ENCODE results near the gene MXI1. TPM values are rescaled to one million over a fixed set of nuclear protein-coding genes. Genes with fewer than 3 reads are reported as not detected.

The MXI1 gene
- total RNA-seq, 1 experiment from 2014 or later, result 2.6 TPM

DNA sequence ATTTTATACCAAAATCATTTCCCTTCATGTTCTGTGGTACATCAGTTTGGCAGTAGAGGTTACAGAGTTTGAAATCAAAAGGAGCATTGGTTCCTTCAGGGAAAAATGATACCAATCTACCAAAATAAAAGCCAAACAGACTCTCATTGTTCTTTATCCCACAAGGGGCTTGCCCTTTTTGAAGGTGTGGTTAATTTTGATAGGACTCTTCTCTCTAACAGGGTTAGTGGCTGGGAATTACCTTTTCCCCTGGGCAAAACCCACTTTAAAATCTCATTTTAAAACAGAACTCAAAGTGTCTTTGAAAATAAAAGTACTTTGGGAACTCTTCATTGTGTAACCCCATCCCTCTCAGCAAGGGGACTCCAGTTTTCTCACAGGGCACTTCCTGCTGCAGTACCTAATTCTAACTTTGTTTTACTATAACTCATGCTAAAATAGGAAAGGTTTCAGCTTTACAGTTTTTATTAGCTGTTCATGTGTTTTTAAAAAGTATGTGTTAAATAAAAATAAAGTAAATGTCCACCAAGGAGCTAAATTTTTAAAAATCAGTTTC lies 66.7 kb downstream of the MXI1 start:
- DNase-seq (ENCODE audit: low spot score), result no peak

DNA sequence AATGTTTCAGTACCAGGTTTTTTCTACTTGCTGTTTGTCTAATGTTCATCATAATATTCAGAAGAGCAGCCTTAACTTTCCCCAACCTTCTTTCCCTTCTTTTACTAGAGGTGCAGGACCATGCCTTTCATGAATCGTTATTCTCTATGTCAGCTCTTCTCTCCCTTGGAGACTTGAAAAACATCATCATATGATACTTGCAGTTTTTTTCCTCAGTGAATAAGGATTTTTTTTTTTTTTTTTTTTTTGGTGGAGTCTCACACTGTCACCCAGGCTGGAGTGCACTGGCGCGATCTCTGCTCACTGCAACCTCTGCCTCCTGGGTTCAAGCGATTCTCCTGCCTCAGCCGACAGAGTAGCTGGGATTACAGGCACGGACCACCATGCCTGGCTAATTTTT lies 67.2 kb downstream of the MXI1 start:
- no peak for DNase-seq (ENCODE audit: low spot score)

DNA sequence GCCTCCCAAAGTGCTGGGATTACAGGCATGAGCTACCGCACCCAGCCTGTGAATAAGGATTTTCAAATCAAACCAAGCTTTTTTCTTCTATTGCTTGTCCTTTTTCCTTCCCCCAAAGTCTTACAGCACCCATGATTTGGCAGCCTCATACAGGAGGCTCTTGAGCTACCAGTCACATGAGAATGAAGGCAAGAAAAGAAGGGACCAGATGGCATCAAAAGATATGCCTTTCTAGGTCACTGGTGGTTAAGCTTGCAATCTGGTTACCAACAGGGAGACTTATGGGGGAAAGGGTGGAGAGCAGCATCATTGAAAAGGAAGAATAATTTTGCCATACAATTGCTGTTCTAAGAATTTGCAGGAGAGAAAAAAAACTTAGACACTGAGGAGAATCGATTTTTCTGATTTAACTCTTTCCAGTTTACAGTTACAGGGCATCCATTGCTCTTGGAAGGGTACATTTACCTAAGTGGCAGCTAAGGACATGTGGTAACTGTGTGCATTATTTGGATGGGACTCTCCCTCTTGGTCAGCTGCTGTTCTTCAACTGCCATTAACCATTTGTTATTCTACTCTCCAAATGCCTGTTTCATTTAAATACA lies 67.8 kb downstream of the MXI1 start:
- no peak for DNase-seq (ENCODE audit: low spot score)

DNA sequence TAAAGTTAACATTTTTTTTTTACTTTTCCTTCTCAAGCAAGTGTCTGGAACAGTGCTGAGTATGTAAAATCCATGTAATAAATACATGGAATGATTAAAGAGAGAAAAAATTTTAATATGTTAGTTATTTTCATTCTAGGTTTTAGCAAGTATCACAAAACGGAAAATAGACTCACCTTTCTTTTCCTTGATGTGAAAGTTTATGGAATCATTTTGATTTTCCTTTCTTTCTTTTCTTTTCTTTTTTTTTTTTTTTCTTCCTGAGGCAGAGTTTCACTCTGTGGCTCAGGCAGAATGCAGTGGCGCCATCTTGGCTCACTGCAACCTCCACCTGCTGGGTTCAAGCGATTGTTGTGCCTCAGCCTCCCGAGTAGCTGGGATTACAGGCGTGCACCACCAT lies 69.2 kb downstream of the MXI1 start:
- DNase-seq (ENCODE audit: low spot score), result no peak

DNA sequence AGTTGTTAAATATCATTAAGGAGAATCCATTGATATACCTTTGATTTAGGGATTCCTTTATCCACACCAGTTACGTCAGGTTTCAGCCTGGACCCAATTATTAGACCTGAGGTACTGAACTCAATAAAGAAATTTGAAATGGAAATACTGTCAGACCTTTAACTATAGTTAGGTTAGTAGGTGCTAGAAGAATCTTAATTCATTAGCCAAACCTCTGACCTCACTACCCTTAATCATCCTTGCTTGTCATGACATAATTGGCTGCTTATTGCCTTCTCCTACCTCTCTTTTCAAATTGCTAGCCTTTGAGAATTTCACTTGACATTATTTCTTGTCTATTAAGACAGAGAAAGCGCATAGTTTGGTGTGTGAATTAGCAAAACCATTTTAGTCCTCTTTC lies 70.2 kb downstream of the MXI1 start:
- no peak for DNase-seq (ENCODE audit: low spot score)

DNA sequence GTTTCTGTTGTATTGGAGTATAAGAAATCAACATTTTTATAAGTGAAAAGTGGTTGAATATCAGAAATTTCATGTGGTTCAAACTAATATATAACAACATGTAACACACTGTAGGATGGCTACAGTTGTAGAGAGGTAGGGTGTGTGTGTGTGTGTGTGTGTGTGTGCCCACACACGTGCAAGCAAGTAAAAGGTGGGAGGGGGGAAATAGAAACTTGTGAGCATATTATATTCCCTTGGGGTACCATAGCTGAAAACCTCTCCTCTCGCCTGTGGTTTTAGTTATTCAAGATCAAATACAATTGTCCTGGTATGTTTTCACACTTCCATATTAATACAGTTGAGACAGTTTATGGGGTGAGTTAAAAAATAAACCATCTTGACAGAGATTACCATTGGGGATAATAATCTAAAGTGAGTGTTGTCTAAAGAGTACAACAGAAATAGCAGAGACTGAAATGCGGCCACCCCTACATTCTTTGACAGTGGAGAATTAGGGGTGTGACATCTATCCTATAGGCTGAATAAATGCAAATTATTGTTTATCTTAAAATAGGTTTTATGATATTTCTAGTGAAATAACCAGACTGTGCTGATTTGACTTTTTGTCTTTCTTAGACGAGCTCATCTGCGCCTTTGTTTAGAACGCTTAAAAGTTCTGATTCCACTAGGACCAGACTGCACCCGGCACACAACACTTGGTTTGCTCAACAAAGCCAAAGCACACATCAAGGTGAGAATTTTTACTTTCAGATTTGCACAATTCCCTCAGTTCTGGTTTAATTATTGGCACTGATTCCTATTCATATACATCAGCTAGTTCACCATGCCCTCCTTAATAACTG lies 71.4 kb downstream of the MXI1 start:
- DNase-seq (ENCODE audit: low spot score), result no peak

DNA sequence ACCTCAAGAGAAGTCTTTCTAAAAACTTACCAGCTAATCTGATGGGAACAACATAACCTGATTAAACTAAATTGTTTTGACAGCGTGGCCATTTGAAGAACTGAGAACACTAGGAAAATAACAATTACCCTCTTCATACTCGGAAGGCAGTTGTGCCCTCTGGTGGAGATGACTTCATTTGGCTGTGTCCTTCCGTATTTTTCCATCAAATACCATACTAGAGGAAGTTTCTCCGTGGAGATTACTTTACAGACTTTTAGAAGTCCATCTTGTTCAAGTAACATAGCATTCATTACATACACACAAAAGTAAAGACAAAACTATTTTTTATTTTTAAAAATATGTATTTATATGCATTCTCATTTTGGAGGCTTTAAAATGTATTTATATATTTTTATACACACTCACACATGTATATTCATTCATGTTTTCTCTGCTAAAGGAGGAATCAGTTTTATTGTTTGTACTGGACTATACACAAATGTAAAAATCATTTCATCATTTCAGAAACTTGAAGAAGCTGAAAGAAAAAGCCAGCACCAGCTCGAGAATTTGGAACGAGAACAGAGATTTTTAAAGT lies 72.1 kb downstream of the MXI1 start:
- DNase-seq (ENCODE audit: low spot score), result peak; percentile 58

DNA sequence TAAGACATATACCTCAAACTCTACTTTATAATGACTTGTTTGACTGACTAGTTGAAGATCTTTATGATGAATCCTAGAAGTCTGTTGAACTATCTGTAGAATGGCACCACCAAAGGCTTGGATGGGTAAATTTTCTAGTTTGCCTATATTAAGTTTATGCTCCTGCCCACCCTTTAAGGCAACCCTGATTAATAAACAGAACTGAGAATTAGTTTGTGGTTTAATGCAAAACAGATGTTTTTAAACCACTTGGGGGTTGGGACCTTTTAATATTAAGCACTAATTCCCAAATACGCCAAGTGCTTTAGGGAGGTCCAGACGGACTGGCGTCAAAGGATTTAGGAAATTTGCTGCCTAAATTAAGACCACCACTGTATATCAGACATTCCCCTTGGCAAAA lies 76.9 kb downstream of the MXI1 start:
- no peak for DNase-seq (ENCODE audit: low spot score)

DNA sequence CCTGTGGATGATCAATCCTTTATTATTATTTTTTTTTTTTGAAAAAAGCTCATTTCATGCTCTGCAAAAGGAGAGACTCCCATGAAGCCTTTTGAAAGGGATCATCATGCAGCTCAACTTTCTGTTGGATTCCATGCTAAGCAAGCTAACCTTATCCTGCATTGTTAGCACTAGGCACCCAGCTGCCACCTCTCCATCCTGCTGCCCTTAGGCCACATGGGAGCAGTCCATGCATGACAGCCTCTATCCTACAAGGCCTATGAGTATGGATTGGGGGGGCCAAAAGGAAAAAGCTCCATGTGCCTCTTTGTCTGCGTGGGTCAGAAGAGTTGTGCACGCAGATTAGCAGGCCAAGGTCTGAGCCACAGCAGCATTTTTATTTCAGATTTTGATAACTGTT lies 78.1 kb downstream of the MXI1 start:
- no peak for DNase-seq (ENCODE audit: low spot score)

DNA sequence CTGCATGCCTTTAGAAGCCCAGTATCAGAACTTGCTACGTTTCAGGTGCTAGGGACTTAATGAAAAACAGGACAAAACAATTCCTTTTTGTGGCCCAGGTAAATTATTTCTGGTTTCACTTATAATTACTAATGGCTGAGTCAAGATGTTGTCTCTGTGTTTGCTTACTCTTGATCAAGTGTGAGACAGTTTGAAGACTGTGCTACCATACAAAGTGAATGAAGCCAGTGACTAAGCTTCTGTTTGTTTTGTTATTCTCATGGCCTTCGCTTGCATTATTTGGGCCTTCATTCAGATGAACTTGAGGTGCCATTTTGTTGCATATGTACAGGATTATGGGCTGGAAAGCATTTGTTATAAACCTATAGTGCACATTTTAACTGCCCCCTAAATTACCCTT lies 79.4 kb downstream of the MXI1 start:
- no peak for DNase-seq (ENCODE audit: low spot score)

DNA sequence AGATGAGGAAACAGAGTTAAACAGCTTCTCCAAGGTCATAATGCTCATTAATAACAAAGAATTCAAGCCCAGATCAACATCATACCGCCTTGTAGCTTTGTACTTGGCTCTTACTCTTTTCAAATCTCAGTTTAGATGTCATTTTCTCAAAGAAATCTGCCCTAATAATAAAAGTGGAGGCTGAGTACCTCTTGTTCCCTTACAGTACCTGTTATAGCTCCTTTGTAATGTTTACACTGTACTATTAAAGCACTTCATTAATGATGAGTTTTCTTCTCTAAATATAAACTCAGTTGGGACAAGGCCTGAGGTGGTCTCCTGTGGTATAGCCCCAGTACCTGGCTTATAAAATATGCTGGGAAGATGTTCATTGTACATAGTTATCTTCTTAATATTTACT lies 89.6 kb downstream of the MXI1 start:
- DNase-seq (ENCODE audit: low spot score), result no peak

DNA sequence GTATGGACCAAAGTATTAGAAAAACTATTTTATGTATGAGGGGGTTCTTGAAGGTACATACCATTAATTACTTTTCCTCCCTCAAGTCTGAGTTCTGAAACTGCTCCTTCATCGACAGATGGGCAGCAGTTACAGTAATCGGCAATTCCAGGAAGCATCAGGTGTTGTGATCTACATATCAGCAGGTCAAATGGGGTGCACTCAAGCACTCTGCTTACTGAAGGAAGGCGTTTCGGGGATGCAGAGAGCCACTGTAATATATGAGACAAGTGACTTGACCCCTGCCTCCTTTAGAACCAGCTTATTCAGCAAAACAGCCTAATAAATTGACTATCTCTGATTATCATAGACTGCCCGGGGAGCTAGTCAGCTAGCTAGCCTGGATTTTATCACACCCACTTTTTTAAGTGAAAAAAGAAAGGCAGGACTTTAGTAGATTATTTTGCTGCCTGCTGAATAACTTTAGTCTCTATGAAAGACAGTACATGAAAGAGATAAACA lies 93.1 kb downstream of the MXI1 start:
- no peak for DNase-seq (ENCODE audit: low spot score)

DNA sequence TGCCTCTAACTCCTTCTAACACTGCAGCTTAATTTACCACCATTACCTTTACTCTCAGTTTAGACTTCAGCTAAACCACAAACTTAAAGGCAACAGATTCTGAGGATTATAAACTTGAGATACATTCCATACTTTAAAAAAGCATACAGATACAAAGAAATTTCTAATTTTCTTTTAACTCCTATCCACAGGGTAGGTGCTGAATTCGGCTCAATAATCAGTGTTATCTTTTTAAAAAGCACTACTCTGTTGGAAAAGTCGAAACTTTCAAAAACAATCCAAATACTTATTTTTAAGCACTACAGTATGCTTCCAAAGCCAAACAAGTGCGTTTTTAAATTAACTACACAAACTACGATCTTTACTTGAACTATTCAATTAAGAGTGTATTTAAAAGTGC lies 96.3 kb downstream of the MXI1 start:
- no peak for DNase-seq (ENCODE audit: low spot score)

DNA sequence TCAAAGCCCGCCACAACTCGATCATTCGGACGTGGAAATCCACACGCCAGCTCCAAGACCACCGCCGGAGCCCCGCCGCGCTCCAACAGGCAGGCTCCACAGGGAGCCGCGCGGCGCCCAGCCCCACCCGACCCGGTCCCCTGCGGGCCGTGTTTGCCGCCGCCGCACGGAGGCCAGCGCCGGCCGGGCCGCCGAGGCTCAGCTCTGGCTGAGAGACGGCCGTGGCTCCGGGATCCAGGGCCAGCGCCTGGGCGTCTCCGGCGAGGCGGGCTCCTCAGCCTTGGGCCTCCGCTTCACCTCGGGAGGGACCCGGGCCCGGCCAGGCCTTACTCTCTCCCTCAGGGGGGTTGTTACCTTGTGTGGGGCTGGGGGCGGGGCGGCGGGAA lies 97.0 kb downstream of the MXI1 start:
- no peak for DNase-seq (ENCODE audit: low spot score)

DNA sequence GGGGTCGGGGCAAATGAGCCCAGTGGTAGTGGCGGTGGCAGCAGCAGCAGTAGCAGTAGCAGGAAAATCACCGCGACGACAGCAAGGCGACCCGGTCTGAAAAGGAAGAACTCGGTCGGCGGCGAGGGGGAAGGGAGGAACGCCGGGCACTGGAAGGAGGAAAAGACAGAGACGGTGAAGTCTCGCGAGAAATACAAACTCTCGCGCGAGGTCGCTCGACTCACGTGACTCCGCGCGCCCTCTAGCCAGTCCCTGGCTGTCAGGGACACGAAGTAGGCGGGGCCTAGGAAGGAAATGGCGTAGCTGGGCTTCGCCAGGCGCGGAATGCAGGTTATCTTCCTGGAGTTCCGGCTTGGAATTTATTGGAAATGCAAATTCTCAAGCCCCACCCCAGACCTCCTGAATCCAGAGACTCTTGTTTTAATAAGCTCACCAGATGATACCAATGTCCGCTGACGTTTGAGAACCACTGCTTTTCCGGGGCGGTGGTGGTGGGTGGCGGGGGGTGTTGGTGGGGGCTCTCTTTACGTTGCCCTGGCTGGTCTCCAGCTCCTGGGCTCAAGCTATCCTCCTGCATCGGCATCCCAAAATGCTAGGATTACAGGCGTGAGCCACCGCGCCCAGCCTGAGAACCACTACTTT lies 97.5 kb downstream of the MXI1 start, which contains the start of gene SMNDC1:
SMNDC1 (minus strand) TSS at position 141 of the 642 bp plus-strand sequence. CDS start 1,333 bp downstream, outside the sequence.
- DNase-seq (ENCODE audit: low spot score), result peak; percentile 99

DNA sequence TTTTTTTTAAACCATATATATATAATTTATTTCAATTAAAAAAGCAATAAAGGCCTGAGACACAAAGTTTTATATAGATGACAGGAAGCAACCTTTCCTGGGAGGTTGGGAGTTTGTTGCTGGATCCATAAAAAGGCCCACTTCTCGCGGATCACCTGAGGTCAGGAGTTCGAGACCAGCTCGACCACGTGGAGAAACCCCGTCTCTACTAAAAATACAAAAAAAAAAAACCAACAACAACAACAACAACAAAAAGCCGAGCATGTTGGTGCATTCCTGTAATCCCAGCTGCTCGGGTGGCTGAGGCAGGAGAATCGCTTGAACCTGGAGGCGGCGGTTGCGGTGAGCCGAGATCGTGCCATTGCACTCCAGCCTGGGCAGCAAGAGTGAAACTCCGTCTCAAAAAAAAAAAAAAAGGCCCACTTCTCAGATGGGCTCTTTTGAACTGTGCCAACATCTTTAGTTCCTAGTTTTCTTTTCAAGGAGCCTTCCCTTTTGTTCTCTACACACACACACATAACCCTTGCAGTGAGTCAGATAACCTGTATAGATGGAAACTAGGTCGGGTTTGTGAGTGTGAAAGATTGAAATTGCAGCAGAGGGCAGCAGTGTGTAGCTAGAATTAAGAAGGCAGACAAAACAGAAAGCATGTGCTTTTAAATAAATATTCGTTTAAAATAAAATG lies 98.5 kb downstream of the MXI1 start:
- DNase-seq (ENCODE audit: low spot score), result peak; percentile 88

DNA sequence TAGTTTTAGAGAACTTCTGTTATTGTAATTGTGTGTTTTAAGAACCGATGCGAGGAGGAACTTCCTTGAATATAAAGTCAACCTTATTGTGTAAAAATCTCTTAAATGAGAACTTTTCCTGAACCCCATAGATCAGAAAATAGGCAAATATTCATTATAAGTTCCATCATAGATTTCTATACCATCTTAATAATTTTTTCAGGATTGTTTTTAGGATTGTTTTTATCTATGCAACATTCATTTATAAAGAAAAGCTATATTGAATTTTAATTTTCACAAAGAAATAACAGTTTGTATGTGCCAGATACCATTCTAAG lies 99.0 kb downstream of the MXI1 start:
- DNase-seq (ENCODE audit: low spot score), result no peak

DNA sequence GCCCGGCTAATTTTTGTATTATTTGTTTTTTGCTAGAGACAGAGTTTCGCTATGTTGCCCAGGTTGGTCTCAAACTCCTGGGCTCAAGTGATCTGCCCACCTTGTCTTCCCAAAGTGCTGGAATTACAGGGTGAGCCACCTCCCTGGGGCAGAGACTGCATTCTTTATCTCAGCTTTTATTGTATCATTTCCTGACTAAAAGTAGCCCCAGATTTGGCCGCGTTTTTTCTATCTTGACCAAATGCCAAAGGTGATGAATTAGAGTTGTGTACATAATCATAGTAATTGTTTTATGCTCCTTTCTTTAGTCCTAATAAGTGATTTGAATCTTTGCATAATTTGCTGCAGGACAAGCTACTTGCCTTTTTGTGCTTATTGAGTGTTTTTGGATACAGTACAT lies 100.4 kb downstream of the MXI1 start:
- no peak for DNase-seq (ENCODE audit: low spot score)

DNA sequence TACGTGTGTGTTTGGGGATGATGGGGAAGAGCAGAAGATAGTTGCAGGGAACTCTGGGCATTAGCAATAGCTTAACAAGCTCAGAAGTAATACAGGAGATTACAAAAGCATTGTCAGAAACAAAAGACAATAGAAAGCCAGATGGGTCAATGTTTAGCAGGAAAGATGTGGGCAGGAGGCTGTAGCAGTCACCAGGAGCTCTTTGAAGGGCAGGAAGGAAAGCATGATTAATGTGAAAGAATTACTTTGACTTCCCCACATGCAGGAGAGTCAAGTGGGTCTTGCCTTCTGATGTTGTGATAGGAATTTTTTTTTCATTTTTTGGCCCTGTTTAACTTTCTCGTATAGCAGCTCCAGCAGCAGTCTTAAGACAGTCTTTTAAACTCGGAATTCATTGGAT lies 103.3 kb downstream of the MXI1 start:
- no peak for DNase-seq (ENCODE audit: low spot score)

DNA sequence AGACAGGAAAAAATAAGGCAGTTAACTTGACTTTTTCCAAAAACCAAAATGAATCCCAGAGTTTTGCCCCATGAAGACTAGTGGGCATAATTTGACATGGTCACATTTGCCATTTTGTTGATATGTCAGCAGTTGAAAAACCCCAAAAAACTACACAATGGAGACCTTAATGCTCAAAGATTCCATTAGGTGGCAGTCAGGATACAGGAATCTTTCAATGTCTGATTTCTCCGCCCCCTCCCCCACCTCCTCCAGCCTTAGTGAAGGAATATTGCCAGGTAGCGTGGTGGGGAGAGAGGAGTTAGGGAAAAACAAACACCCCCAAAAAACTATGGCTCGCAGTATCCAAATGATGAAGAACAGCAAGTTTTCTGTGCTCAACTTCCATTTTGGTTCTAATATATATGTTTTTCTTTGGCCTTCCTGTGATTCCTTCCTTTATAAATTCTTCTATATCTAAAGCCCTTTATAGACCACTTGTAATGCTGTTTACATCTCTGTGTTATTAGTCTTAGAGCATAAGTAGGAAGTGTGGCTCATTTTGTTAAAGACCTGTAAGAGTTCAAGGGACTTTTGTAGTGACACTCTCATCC lies 104.0 kb downstream of the MXI1 start:
- DNase-seq (ENCODE audit: low spot score), result peak; percentile 68

DNA sequence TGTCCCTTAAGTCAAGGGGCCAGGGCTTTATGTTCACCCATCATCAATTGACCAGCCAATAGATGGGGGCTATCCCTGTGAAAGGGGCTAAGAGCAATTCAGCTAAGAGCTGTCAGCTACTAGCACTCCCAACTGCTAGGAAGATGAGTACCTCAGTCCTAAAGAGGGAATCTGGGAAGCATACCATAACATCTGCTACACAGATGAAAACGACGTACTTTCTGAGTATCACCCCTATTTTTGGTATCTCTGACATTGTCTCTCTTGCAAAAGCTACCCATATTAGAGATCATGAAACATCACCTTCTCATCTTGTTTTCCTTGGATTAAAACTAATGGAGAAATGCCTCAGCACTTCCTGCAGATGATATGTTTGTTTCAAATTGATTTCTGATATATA lies 104.8 kb downstream of the MXI1 start:
- no peak for DNase-seq (ENCODE audit: low spot score)

All from A172 (cell line).